Tibial nerve (tissue), 4 donors: Measurements from ENCODE around the gene TFDP3. TPM values are rescaled to one million over a fixed set of nuclear protein-coding genes. Genes with fewer than 3 reads are reported as not detected.

ENCODE experiments used
- DNase-seq, 2 donors: peaks; one replicate each; pipeline ENCODE4 v3.0.0-alpha.2; 2019; ENCODE audit warnings: low spot score in 2 of 2
- H3K27ac ChIP-seq, 4 donors: fragments of 200-600 bp; sonication (generic) in 3 of 4; one replicate each; pipeline ENCODE4 v1.5.1; 2017 to 2019; ENCODE audit warnings: mild to moderate bottlenecking in 1 of 4
- H3K27me3 ChIP-seq, 2 donors: fragments of 200-600 bp; sonication (generic) in 1 of 2; one replicate each; pipeline versions ENCODE4 v1.5.1 to v1.6.0; 2017 to 2019
- H3K36me3 ChIP-seq, 3 donors: fragments of 200-600 bp; sonication (generic); one replicate each; pipeline ENCODE4 v1.5.1; 2018 to 2019
- H3K4me1 ChIP-seq, 4 donors: fragments of 200-600 bp; sonication (generic) in 3 of 4; one replicate each; pipeline ENCODE4 v1.5.1; 2017 to 2019
- H3K4me3 ChIP-seq, 4 donors: fragments of 200-600 bp; sonication (generic) in 3 of 4; one replicate each; pipeline ENCODE4 v1.5.1; 2017 to 2019; ENCODE audit warnings: mild to moderate bottlenecking in 1 of 4, moderate library complexity in 1 of 4
- H3K9me3 ChIP-seq, 4 donors: fragments of 200-600 bp; sonication (generic) in 3 of 4; one replicate each; pipeline ENCODE4 v1.5.1; 2017 to 2019
- EP300 ChIP-seq, 2 donors: sonication (generic); formaldehyde crosslinking; IDR thresholded peaks; one replicate each; pipeline ENCODE4 v1.6.1; 2017; ENCODE audit warnings: antibody characterized with exemption in 2 of 2, mild to moderate bottlenecking in 1 of 2
- POLR2A ChIP-seq, 2 donors: fragments of 450-650 bp; IDR thresholded peaks; one replicate each; pipeline ENCODE4 v1.6.1; 2017; ENCODE audit warnings: antibody characterized with exemption in 2 of 2, mild to moderate bottlenecking in 2 of 2, moderate library complexity in 2 of 2
- WGBS, 2 donors: methylation state at CpG; one replicate each; pipeline ENCODE4 v1.1.5; 2018; 5-methylcytosine and 5-hydroxymethylcytosine counted together
- total RNA-seq, 4 donors: library from RNA; depleted of rRNA; stranded (reverse); fragments of >200 nt; gene quantifications; one replicate each; pipeline ENCODE4 v1.1.0, GENCODE V29; 2016
- TF ChIP-seq, protein P1 (sequence below), 5 experiments: fragments of 200-600 bp in 3 of 5; fragments of 450-650 bp in 2 of 5; sonication (generic) in 3 of 5; IDR thresholded peaks; one replicate each; pipeline ENCODE4 v1.5.1; 2016 to 2019; ENCODE audit warnings: antibody characterized with exemption in 5 of 5, mild to moderate bottlenecking in 3 of 5, moderate library complexity in 2 of 5

TFDP3 gene, protein sequence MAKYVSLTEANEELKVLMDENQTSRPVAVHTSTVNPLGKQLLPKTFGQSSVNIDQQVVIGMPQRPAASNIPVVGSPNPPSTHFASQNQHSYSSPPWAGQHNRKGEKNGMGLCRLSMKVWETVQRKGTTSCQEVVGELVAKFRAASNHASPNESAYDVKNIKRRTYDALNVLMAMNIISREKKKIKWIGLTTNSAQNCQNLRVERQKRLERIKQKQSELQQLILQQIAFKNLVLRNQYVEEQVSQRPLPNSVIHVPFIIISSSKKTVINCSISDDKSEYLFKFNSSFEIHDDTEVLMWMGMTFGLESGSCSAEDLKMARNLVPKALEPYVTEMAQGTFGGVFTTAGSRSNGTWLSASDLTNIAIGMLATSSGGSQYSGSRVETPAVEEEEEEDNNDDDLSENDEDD
- not detected for total RNA-seq

DNA sequence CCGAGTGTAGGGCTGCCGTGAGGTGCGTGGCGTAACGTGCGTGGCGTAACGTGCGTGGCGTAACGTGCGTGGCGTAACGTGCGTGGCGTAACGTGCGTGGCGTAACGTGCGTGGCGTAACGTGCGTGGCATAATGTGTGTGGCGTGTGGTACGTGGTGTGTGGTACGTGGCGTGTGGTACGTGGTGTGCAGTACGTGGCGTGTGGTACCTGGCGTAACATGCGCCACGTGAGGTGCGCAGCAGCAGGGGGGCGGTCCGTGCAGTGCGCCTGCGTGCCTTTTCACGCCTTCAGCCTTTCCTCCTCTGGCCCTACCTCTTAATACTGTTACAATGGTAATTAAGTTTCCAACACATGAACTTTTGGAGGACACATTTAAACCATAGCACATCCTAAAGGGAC lies at the start of gene TFDP3:
Gene TFDP3, minus strand, starts transcription at position 26 of the 400 bp plus-strand sequence. CDS start 95 bp downstream, outside the sequence.
- Histone ChIP-seq H3K27me3 (peaks cover 0 to 8% of the 10 kb centered on the region in 2 donors), H3K9me3 (no peaks in the 10 kb centered on the region), H3K4me3 (no peak within 1 kb of the TSS), H3K36me3 (no peaks in the 10 kb centered on the region), H3K4me1 (no peaks in the 10 kb centered on the region), H3K27ac (no peak within 1 kb of the TSS)
- DNase-seq = no peak
- no peak for TF ChIP-seq POLR2A (IDR thresholded peaks at IDR 0.05)
- no peak for TF ChIP-seq EP300 (IDR thresholded peaks at IDR 0.05)
- TF ChIP-seq, protein P1, sequence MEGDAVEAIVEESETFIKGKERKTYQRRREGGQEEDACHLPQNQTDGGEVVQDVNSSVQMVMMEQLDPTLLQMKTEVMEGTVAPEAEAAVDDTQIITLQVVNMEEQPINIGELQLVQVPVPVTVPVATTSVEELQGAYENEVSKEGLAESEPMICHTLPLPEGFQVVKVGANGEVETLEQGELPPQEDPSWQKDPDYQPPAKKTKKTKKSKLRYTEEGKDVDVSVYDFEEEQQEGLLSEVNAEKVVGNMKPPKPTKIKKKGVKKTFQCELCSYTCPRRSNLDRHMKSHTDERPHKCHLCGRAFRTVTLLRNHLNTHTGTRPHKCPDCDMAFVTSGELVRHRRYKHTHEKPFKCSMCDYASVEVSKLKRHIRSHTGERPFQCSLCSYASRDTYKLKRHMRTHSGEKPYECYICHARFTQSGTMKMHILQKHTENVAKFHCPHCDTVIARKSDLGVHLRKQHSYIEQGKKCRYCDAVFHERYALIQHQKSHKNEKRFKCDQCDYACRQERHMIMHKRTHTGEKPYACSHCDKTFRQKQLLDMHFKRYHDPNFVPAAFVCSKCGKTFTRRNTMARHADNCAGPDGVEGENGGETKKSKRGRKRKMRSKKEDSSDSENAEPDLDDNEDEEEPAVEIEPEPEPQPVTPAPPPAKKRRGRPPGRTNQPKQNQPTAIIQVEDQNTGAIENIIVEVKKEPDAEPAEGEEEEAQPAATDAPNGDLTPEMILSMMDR (IDR thresholded peaks at IDR 0.05) = no peak
- 95 to 96% methylated on average over 40 of the region's 40 CpGs for WGBS, 2 donors

DNA sequence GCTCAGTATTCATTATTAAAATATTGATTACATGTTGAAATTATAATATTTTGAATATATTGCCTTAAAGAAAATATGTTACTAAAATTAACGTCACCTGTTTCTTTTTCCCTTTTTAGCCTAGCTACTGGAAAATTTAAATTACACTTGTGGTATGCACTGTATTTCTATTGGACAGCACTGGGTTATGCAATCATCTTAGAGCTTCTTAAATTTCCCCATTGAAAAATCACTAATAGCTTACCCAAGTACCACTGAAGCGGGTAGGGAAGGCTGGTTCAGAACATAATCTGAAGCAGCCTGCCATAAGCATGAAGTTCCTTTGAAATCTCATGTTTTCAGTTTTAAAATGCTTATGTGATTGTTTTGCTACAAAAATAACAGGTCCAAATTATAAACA lies 49.5 kb upstream of the TFDP3 start:
- no peak for TF ChIP-seq POLR2A (IDR thresholded peaks at IDR 0.05)
- TF ChIP-seq, protein P1 (IDR thresholded peaks at IDR 0.05) = no peak
- no peak for TF ChIP-seq EP300 (IDR thresholded peaks at IDR 0.05)
- Histone ChIP-seq H3K36me3 (no peaks in the 10 kb centered on the region), H3K4me3 (no peak overlapping the region), H3K27me3 (peaks cover 0 to 7% of the 10 kb centered on the region in 2 donors), H3K4me1 (peaks cover 0 to 7% (median 0%) of the 10 kb centered on the region in 4 donors), H3K27ac (no peak overlapping the region), H3K9me3 (no peaks in the 10 kb centered on the region)
- 82 to 98% methylated on average over 2 of the region's 2 CpGs for WGBS, 2 donors
- DNase-seq = no peak

DNA sequence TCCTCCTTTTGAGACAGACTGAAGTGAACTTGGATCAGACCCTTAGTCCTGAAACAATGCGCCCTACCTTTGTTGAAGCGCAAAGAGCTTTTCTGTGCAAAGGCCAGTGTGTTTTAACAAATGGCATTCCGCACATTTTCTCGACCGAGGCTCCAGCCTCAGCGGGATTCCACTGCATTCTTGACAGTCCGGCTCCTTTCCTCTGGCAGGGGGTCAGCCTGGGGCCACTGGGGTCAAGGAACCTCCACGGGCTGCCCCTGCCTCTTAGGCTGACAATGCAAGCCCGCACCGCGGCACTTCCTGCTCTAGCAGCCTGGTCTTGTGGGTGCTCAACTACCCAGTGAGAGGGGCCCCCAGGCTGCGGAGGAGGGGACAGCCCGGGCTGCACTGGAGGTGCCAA lies 47.2 kb upstream of the TFDP3 start:
- H3K27ac ChIP-seq = no peak overlapping the region
- TF ChIP-seq POLR2A (IDR thresholded peaks at IDR 0.05) (no peak), EP300 (IDR thresholded peaks at IDR 0.05) (no peak)
- 18 to 62% methylated on average over 3 to 10 of the region's 13 CpGs for WGBS, 2 donors
- no peak for DNase-seq
- peaks cover 0 to 7% of the 10 kb centered on the region in 2 donors for H3K27me3 ChIP-seq
- peaks cover 0 to 7% (median 0%) of the 10 kb centered on the region in 4 donors for H3K4me1 ChIP-seq
- H3K36me3 ChIP-seq = no peaks in the 10 kb centered on the region
- no peaks in the 10 kb centered on the region for H3K9me3 ChIP-seq
- no peak overlapping the region for H3K4me3 ChIP-seq

DNA sequence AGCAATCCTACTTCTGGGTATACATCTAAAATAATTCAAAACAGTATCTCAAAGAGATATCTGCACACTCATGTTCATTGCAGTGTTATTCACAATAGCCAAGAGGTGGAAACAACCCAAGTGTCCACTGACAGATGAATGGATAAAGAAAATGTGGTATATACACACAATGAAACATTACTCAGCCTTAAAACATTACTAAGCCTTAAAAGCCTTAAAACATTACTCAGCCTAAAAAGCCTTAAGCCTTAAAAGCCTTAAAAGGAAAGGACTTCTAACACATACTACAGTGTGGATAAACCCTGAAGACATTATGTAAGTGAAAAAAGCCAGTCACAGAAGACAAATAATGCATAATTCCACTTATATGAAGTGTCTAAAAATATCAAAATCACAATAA lies 40.3 kb upstream of the TFDP3 start:
- H3K36me3 ChIP-seq = no peaks in the 10 kb centered on the region
- no peak for DNase-seq
- TF ChIP-seq, protein P1 (IDR thresholded peaks at IDR 0.05) = no peak
- TF ChIP-seq EP300 (IDR thresholded peaks at IDR 0.05) (no peak), POLR2A (IDR thresholded peaks at IDR 0.05) (no peak)
- H3K27me3 ChIP-seq = no peaks in the 10 kb centered on the region
- no peak overlapping the region for H3K4me3 ChIP-seq
- H3K27ac ChIP-seq = no peak overlapping the region
- no peaks in the 10 kb centered on the region for H3K4me1 ChIP-seq
- no peaks in the 10 kb centered on the region for H3K9me3 ChIP-seq

DNA sequence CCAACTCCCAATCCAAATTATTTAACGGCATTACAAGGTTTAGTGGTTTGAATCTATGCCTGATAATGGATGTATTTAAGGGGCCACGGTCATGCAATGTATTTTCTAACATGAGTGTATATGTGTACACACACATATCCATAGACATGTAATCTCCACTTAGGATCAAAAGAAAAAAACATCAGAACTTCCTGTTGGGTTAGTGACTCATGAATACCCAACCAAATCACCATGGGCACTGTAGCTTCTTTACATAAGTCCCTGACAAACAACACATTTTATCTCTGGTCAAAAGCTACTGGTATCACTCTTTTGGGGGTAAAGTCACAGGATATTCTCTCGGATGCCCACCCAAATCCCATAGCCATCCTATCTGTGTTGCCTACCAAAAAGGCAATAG lies 36.5 kb upstream of the TFDP3 start:
- Histone ChIP-seq H3K9me3 (no peaks in the 10 kb centered on the region), H3K36me3 (no peaks in the 10 kb centered on the region), H3K4me1 (no peaks in the 10 kb centered on the region), H3K27ac (no peak overlapping the region), H3K4me3 (no peak overlapping the region), H3K27me3 (no peaks in the 10 kb centered on the region)
- WGBS, 2 donors = 73 to 78% methylated on average over 3 of the region's 3 CpGs
- DNase-seq = no peak
- no peak for TF ChIP-seq EP300 (IDR thresholded peaks at IDR 0.05)

DNA sequence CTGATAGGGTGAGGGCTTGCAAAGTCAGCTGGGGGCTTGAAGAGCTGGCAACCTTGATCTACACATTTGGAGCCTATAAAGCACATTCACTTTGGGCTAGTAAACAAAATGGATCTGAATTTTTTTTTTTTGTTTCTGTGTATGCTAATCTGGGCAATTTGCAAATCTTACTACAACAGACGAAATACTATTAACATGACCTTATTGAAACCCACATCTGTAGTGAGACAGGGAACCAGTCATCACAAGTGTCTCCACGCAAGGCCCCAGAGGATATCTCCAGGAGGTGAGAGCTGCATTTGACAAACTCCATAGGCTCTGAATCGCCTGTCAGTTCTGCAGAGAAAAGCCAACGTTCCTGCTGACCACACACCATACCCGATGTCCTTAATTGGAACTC lies 33.0 kb upstream of the TFDP3 start:
- Histone ChIP-seq H3K9me3 (peaks cover 0 to 12% (median 4%) of the 10 kb centered on the region in 4 donors), H3K27ac (no peak overlapping the region), H3K36me3 (no peaks in the 10 kb centered on the region), H3K27me3 (no peaks in the 10 kb centered on the region), H3K4me1 (no peaks in the 10 kb centered on the region), H3K4me3 (no peak overlapping the region)
- WGBS, 2 donors = 62 to 76% methylated on average over 5 of the region's 5 CpGs
- DNase-seq = no peak
- TF ChIP-seq, protein P1 (IDR thresholded peaks at IDR 0.05) = no peak
- TF ChIP-seq POLR2A (IDR thresholded peaks at IDR 0.05) (no peak), EP300 (IDR thresholded peaks at IDR 0.05) (no peak)
